SJCRH30 (cell line): ENCODE data around the gene FAM168A. TPM values are rescaled to one million over a fixed set of nuclear protein-coding genes. Genes with fewer than 3 reads are reported as not detected.

Experiments used
- DNase-seq, 2 experiments: peaks; one replicate each; pipeline ENCODE4 v3.0.0-alpha.2; 2015 to 2020
- H3K27ac ChIP-seq: fragments of 250-450 bp; sonication (Bioruptor Pico); 2 replicates; pipeline ENCODE4 v1.5.1; 2020; ENCODE audit warnings: mild to moderate bottlenecking, moderate library complexity
- H3K27me3 ChIP-seq: fragments of 250-450 bp; sonication (Bioruptor Pico); 2 replicates; pipeline ENCODE4 v1.5.1; 2020; ENCODE audit warnings: mild to moderate bottlenecking, moderate library complexity
- H3K36me3 ChIP-seq: fragments of 250-450 bp; sonication (Bioruptor Pico); 2 replicates; pipeline ENCODE4 v1.5.1; 2020; ENCODE audit warnings: mild to moderate bottlenecking, moderate library complexity
- H3K4me1 ChIP-seq: fragments of 250-450 bp; sonication (Bioruptor Pico); 2 replicates; pipeline ENCODE4 v1.5.1; 2020; ENCODE audit warnings: mild to moderate bottlenecking, moderate library complexity
- H3K4me3 ChIP-seq: fragments of 250-450 bp; sonication (Bioruptor Pico); 2 replicates; pipeline ENCODE4 v1.5.1; 2020; ENCODE audit warnings: mild to moderate bottlenecking, moderate library complexity
- H3K9me3 ChIP-seq: fragments of 250-450 bp; sonication (Bioruptor Pico); replicated peaks from 2 replicates; pipeline ENCODE4 v1.5.1; 2020; ENCODE audit warnings: mild to moderate bottlenecking, moderate library complexity
- total RNA-seq: library from RNA; depleted of rRNA; stranded (reverse); fragments of >200 nt; shearing (Covaris generic); gene quantifications from 2 replicates; pipeline ENCODE4 v1.2.3, GENCODE V29; 2014

The FAM168A gene
- total RNA-seq, 1 experiment from 2014 or later: 32.8 TPM

DNA sequence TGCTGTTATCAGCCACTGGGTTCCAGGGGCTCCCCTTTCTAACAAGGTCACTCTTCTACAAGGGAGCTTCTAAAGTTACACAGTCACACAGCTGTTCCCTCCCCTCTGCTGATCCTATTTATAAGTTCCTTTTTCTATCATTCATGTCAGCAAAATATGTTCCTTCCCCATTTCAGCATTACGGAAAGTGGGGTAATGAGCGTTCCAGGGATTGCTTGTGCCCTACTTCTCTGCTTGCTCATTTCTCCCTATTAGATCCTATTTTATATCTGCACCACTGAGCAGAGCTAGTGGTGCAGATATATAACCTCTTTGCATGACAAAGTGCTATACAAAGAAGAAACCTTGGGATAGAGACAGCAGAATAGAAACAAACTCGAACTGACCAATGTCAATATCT is 25.8 kb upstream of the FAM168A start:
- DNase-seq: peak; percentile 19 to 63
- Histone ChIP-seq H3K27ac (no peak overlapping the region), H3K9me3 (no peaks in the 10 kb centered on the region), H3K4me3 (no peak overlapping the region), H3K36me3 (no peaks in the 10 kb centered on the region), H3K4me1 (peaks cover 9% of the 10 kb centered on the region; the same call in 1 of the 2 replicates), H3K27me3 (no peaks in the 10 kb centered on the region)

GRCh38 chr11:73622926-73623593 is 25.1 kb upstream of the FAM168A start:
- Histone ChIP-seq H3K27me3 (no peaks in the 10 kb centered on the region), H3K4me1 (peaks cover 9% of the 10 kb centered on the region; the same call in 1 of the 2 replicates), H3K9me3 (no peaks in the 10 kb centered on the region), H3K27ac (no peak overlapping the region), H3K36me3 (no peaks in the 10 kb centered on the region), H3K4me3 (no peak overlapping the region)
- peak in 1 of 2 experiments; percentile 13 for DNase-seq

GRCh38 chr11:73614591-73614990 is 16.7 kb upstream of the FAM168A start:
- no peak for DNase-seq
- H3K4me1 ChIP-seq: no peaks in the 10 kb centered on the region
- H3K27me3 ChIP-seq: no peaks in the 10 kb centered on the region
- no peaks in the 10 kb centered on the region for H3K9me3 ChIP-seq
- H3K36me3 ChIP-seq: no peaks in the 10 kb centered on the region
- no peak overlapping the region for H3K27ac ChIP-seq
- H3K4me3 ChIP-seq: no peak overlapping the region

GRCh38 chr11:73612601-73613140 is 14.8 kb upstream of the FAM168A start:
- Histone ChIP-seq H3K27ac (no peak overlapping the region), H3K9me3 (no peaks in the 10 kb centered on the region), H3K27me3 (no peaks in the 10 kb centered on the region), H3K4me1 (no peaks in the 10 kb centered on the region), H3K36me3 (no peaks in the 10 kb centered on the region), H3K4me3 (no peak overlapping the region)
- no peak for DNase-seq

DNA sequence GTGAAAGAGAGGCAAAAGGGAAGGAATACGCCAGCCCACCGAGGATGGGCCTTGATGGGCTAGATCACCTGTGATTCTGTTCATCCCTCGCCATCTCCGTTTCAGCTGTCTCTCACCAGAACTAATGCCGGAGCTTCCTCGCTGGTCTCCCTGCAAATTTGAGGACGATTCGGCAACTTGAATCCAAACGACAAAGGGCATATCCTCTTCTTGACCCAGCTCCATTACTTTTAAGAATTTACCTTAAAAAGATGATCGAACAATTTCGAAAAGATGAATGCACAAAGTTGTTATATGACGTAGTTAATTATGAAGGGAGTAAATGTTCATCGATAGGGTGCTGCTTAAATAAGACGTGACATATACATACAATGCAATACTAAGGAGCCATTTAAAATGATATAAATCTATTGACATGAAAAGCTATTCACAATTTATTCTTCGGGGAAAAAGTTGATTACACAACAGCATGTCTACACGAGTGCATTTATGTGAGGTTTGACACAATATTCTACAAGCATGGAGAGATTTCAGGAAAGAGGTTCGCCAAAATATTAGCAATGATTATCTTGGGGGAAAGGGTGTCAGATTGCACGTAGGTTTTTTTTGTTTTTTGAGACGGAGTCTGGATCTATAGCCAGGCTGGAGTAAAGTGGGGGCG is 937 bp upstream of the FAM168A start:
- peak in 1 of 2 experiments; percentile 34 for DNase-seq
- Histone ChIP-seq H3K27ac (peak overlapping the region; percentile 89), H3K36me3 (no peaks in the 10 kb centered on the region), H3K9me3 (no peaks in the 10 kb centered on the region), H3K4me3 (peak overlapping the region; percentile 82), H3K27me3 (no peaks in the 10 kb centered on the region), H3K4me1 (peaks cover 2% of the 10 kb centered on the region; the same call in 1 of the 2 replicates)

DNA sequence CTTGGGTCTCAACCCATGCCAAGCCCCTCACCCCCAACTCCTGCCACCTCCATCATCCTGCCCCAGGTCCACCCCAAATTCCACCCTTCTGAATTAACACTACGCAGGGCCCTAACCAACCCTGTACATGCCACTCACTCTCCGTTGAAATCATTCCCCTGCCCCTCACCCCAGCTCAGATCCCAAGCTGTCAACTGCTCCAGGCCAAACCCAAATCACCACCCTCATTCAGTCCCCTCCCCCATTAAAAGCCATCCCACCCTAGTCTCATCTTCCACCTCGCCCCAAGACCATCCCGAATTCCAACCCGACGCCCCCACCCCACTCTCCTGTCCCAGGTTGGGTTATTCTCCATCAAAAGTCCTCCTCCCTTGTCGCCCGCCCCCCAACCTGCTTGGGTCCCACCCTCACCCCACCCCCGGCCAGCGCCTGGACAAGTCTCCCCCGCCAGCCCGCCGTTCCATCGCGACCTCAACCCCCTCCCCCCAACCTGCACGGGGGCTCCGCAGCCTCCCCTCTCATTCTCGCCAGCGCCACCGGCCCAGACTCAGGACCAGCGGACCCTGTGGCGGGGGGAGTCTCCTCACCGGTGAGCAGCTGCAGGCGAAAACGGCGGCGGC is 466 bp downstream of the FAM168A start:
- Histone ChIP-seq H3K27ac (peak overlapping the region; percentile 89), H3K27me3 (no peaks in the 10 kb centered on the region), H3K36me3 (no peaks in the 10 kb centered on the region), H3K4me3 (peak overlapping the region; percentile 82), H3K9me3 (no peaks in the 10 kb centered on the region), H3K4me1 (peaks cover 2% of the 10 kb centered on the region; the same call in 1 of the 2 replicates)
- DNase-seq: peak; percentile 6 to 19

DNA sequence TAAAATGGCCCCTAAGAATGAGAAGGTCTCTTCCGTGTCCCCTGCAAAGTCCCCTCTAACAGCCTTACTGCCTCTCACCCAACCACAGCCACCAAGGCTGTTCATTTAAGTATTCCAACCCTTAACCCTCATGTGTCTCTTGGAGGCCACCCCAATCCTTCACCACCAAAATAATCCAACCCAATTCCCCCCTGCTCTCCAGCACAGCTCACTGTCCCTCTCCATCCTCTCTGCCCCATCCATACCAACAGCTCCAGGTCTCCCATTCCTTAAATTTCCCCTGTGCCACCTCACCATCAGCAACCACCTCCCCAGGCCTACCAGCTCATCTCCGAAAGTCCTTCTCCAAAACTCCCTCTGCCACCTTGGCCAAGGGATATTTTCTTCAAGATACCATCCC is 1.4 kb downstream of the FAM168A start:
- Histone ChIP-seq H3K36me3 (no peaks in the 10 kb centered on the region), H3K27ac (no peak overlapping the region), H3K9me3 (no peaks in the 10 kb centered on the region), H3K27me3 (no peaks in the 10 kb centered on the region), H3K4me1 (peaks cover 2% of the 10 kb centered on the region; the same call in 1 of the 2 replicates), H3K4me3 (no peak overlapping the region)
- no peak for DNase-seq

DNA sequence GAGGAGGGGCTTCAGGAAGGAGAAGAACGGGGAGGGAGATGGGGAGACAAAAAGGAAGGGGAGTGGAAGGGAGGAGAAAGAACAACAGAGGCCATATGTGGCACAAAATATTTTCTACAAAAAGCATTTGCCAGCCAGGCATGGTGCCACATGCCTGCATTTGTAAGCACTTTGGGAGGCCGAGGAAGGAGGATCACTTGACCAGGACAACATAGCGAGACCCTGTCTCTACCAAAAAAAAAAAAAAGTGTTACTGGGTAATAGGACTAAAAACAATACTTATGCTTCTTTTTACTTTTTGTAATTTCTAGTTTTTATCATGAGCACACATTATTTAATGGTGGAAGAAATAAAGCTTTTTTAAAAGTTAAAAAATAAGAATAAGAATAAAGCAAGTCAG is 5.3 kb downstream of the FAM168A start:
- DNase-seq: no peak
- Histone ChIP-seq H3K36me3 (no peaks in the 10 kb centered on the region), H3K27ac (no peak overlapping the region), H3K4me3 (no peak overlapping the region), H3K27me3 (no peaks in the 10 kb centered on the region), H3K4me1 (peaks cover 2% of the 10 kb centered on the region; the same call in 1 of the 2 replicates), H3K9me3 (no peaks in the 10 kb centered on the region)

DNA sequence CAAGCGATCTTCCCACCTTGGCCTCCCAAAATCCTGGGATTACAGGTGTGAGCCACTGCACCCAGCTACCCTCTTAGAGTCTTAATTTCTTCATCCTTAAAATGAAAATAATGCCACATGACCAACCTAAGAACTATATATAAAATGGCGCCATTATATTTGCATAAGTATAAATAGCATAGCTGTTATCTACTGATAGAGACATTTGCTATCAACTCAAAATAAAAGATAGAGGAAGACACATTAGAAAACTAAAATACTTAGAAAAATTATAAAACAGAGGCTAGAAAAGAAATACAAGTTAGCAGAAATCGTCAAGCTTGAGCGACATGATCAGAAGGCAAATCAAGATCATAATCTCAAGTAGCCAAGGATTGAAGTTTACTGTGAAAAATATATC is 6.2 kb downstream of the FAM168A start:
- Histone ChIP-seq H3K4me1 (0 out of 2 replicates have a peak, but pooled peaks cover 2% of the 10 kb centered on the region), H3K9me3 (no peaks in the 10 kb centered on the region), H3K4me3 (no peak overlapping the region), H3K27ac (no peak overlapping the region), H3K36me3 (no peaks in the 10 kb centered on the region), H3K27me3 (no peaks in the 10 kb centered on the region)
- no peak for DNase-seq

GRCh38 chr11:73590991-73591390 is 6.9 kb downstream of the FAM168A start:
- H3K27ac ChIP-seq: no peak overlapping the region
- no peaks in the 10 kb centered on the region for H3K4me1 ChIP-seq
- no peaks in the 10 kb centered on the region for H3K9me3 ChIP-seq
- H3K4me3 ChIP-seq: no peak overlapping the region
- H3K36me3 ChIP-seq: no peaks in the 10 kb centered on the region
- no peak for DNase-seq
- no peaks in the 10 kb centered on the region for H3K27me3 ChIP-seq

DNA sequence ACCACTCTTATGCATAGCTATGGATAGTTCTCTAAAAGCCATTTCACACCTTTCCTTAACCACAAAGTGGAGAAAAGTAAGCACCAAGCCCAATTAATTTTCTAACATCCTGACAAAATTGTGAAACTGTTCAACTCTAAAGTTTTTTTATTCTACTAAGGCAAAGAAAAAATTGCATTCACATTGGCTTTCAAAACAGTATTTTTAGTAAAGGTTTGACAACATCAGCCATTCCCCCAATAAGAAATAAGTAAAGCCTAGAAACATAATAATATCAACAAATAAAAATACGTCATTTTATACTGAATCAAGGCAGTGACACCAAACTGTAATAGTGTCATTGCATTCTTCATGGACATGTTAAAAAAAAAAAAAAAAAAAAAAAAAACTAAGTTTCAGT is 11.1 kb downstream of the FAM168A start:
- no peaks in the 10 kb centered on the region for H3K27me3 ChIP-seq
- no peaks in the 10 kb centered on the region for H3K4me1 ChIP-seq
- H3K36me3 ChIP-seq: no peaks in the 10 kb centered on the region
- H3K9me3 ChIP-seq: no peaks in the 10 kb centered on the region
- H3K4me3 ChIP-seq: no peak overlapping the region
- no peak overlapping the region for H3K27ac ChIP-seq
- no peak for DNase-seq

- Histone ChIP-seq H3K9me3 (no peaks in the 10 kb centered on the region), H3K4me3 (no peak overlapping the region), H3K36me3 (no peaks in the 10 kb centered on the region), H3K27ac (no peak overlapping the region), H3K4me1 (no peaks in the 10 kb centered on the region), H3K27me3 (no peaks in the 10 kb centered on the region)
- DNase-seq: no peak
These were observed 11.9 kb downstream of the FAM168A start for GRCh38 chr11:73585834-73586575.

GRCh38 chr11:73584831-73585230 is 13.1 kb downstream of the FAM168A start:
- Histone ChIP-seq H3K27ac (no peak overlapping the region), H3K27me3 (no peaks in the 10 kb centered on the region), H3K9me3 (no peaks in the 10 kb centered on the region), H3K36me3 (no peaks in the 10 kb centered on the region), H3K4me3 (no peak overlapping the region), H3K4me1 (no peaks in the 10 kb centered on the region)
- no peak for DNase-seq

GRCh38 chr11:73582653-73583052 is 15.3 kb downstream of the FAM168A start:
- Histone ChIP-seq H3K27ac (no peak overlapping the region), H3K9me3 (no peaks in the 10 kb centered on the region), H3K4me3 (no peak overlapping the region), H3K4me1 (no peaks in the 10 kb centered on the region), H3K27me3 (no peaks in the 10 kb centered on the region), H3K36me3 (no peaks in the 10 kb centered on the region)
- DNase-seq: no peak
